ENCODE results near the gene KLK13.

Gene KLK13

DNA sequence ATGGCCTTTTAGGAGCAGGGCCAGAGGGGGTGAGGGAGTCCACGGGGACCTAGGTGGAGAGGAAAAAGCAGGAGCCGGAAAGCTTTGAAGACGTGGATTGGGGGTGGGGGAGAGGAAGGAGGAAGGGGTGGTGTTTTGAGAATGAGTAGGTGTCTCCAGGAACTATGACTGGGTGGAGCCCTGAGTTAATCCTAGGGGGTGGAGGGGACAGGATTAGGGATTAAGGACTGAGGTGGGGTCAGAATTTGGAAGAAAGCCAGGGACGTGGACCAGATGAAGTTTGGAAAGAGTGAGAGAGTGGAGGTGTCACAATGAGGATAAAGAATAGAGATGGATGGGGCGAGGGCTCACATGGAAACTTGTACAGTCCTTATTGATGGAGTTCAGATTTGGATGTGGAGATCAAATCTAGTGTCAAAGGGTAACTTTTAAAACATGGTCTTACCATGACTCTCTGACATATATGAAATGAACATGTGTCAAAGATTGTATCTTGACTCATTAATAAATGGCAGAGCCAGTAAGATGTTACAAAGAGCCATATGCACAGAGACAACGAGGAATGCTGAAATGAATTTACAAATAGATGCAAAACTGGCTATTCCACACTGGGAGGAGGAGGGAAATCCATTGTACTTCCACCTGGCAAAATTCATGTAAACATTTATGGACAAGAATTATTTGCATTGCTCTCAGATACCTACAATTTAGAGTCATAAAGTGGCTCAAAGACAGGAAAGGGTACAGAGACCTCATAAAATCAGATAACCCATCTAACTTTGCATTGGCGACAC lies 1.7 kb upstream of the KLK13 start:
- in situ Hi-C loops (cut with MboI; ENCODE audit: low pct_unique_long_range_greater_than_20kb, low sequenced_read_pairs, unreplicated experiment) = no loop called here
- TF ChIP-seq, protein P1, sequence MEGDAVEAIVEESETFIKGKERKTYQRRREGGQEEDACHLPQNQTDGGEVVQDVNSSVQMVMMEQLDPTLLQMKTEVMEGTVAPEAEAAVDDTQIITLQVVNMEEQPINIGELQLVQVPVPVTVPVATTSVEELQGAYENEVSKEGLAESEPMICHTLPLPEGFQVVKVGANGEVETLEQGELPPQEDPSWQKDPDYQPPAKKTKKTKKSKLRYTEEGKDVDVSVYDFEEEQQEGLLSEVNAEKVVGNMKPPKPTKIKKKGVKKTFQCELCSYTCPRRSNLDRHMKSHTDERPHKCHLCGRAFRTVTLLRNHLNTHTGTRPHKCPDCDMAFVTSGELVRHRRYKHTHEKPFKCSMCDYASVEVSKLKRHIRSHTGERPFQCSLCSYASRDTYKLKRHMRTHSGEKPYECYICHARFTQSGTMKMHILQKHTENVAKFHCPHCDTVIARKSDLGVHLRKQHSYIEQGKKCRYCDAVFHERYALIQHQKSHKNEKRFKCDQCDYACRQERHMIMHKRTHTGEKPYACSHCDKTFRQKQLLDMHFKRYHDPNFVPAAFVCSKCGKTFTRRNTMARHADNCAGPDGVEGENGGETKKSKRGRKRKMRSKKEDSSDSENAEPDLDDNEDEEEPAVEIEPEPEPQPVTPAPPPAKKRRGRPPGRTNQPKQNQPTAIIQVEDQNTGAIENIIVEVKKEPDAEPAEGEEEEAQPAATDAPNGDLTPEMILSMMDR (IDR thresholded peaks at IDR 0.05; ENCODE audit: extremely low read depth, insufficient read depth, missing control alignments) = no peak
- DNase-seq (ENCODE audit: low spot score) = no peak

- no peak for DNase-seq (ENCODE audit: low spot score)
- TF ChIP-seq, protein P1 (IDR thresholded peaks at IDR 0.05; ENCODE audit: extremely low read depth, insufficient read depth, missing control alignments) = no peak
- in situ Hi-C loops (cut with MboI; ENCODE audit: low pct_unique_long_range_greater_than_20kb, low sequenced_read_pairs, unreplicated experiment) = no loop called here
These were observed 499 bp upstream of the KLK13 start for GRCh38 chr19:51065221-51065960.

DNA sequence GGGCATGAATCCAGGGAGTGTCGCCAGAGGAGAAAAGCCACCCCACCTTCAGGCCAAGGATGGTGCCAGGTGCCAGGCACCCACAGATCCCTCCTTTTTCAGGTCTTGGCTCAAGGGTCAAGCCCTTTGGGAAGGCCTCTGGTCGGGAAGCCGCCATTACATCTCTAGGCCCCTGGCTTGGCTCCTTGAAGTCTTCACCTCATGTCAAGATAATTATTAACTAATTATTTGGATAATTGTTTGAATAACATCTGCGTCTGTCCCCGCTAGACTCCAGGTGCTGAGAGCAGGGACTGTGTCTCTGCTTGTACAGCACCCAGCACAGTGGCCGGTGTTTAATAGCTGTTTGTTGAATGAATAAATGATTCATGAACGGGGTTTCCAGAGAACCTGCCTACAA lies 1.2 kb downstream of the KLK13 start:
- in situ Hi-C loops (cut with MboI; ENCODE audit: low pct_unique_long_range_greater_than_20kb, low sequenced_read_pairs, unreplicated experiment) = no loop called here
- DNase-seq (ENCODE audit: low spot score) = no peak

DNA sequence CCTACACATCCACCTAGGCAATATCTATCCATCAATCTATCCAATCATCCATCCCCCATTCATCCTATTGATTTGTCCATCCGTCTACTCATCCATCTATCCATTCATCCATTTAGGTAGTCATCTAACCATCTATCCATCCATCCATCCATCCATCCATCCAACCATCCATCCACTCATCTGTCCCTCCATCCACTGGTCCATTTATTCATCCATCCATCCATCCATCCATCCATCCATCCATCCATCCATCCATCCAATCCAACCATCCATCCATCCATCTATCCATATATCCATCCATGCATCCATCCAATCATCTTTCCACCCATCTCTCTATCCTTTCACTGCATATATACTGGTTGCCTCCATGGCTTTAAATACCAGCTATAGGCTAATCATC lies 3.9 kb downstream of the KLK13 start:
- in situ Hi-C loops (cut with MboI; ENCODE audit: low pct_unique_long_range_greater_than_20kb, low sequenced_read_pairs, unreplicated experiment) = no loop called here
- DNase-seq (ENCODE audit: low spot score) = no peak
- TF ChIP-seq, protein P1 (IDR thresholded peaks at IDR 0.05; ENCODE audit: extremely low read depth, insufficient read depth, missing control alignments) = no peak

More for the DNA sequence above, 1.2 kb downstream of the KLK13 start:
- TF ChIP-seq, protein P1 (IDR thresholded peaks at IDR 0.05; ENCODE audit: extremely low read depth, insufficient read depth, missing control alignments) = no peak

- TF ChIP-seq, protein P1 (IDR thresholded peaks at IDR 0.05; ENCODE audit: extremely low read depth, insufficient read depth, missing control alignments) = no peak
- in situ Hi-C loops (cut with MboI; ENCODE audit: low pct_unique_long_range_greater_than_20kb, low sequenced_read_pairs, unreplicated experiment) = no loop called here
- no peak for DNase-seq (ENCODE audit: low spot score)
These were observed 4.6 kb downstream of the KLK13 start for GRCh38 chr19:51060336-51060735.

DNA sequence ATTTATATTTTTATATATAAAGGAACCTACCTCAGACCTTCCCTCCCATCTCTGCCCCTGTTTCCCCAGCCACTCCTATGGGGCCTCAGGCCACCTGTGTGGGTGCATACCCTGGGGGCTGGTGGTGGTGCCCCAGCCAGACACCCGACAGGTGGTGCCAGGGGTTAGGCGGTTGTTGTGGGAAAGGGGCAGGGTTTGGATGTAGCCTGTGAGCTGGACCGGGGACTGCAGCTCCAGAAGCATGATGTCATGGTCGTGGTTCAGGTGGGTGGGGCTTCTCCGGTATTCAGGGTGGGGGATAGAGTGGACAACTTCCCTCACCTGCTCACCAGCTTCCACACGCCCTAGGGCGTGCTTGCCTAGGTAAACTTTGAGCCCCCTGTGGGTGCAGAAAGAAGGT lies 5.2 kb downstream of the KLK13 start:
- no peak for DNase-seq (ENCODE audit: low spot score)
- in situ Hi-C loops (cut with MboI; ENCODE audit: low pct_unique_long_range_greater_than_20kb, low sequenced_read_pairs, unreplicated experiment) = no loop called here
- TF ChIP-seq, protein P1 (IDR thresholded peaks at IDR 0.05; ENCODE audit: extremely low read depth, insufficient read depth, missing control alignments) = no peak

Data from GM13977 (cell line).